Measurements from ENCODE around the gene LAMA3. TPM values are rescaled to one million over a fixed set of nuclear protein-coding genes. Genes with fewer than 3 reads are reported as not detected.

Gene LAMA3
- total RNA-seq, 1 donor from 2014 or later = 1.7 TPM

- DNase-seq (ENCODE audit: low spot score) = no peak
- Mint-ChIP-seq H3K36me3 (ENCODE audit: low read depth, unreplicated experiment) (peaks cover 4% of the 10 kb centered on the region), H3K4me1 (ENCODE audit: unreplicated experiment) (peaks cover 16% of the 10 kb centered on the region), H3K9me3 (ENCODE audit: unreplicated experiment) (no peaks in the 10 kb centered on the region), H3K27me3 (ENCODE audit: unreplicated experiment) (peaks cover 9% of the 10 kb centered on the region), H3K27ac (ENCODE audit: unreplicated experiment) (no peak overlapping the region), H3K4me3 (ENCODE audit: unreplicated experiment) (no peak overlapping the region)
- TF ChIP-seq CTCF (IDR thresholded peaks at IDR 0.05; ENCODE audit: unreplicated experiment) = no peak
Measured at GRCh38 chr18:23847321-23847986, 158.2 kb downstream of the LAMA3 start.

GRCh38 chr18:23849141-23849540, 159.9 kb downstream of the LAMA3 start:
- Mint-ChIP-seq H3K36me3 (ENCODE audit: low read depth, unreplicated experiment) (no peaks in the 10 kb centered on the region), H3K27me3 (ENCODE audit: unreplicated experiment) (peaks cover 9% of the 10 kb centered on the region), H3K4me3 (ENCODE audit: unreplicated experiment) (no peak overlapping the region), H3K9me3 (ENCODE audit: unreplicated experiment) (no peaks in the 10 kb centered on the region), H3K27ac (ENCODE audit: unreplicated experiment) (no peak overlapping the region), H3K4me1 (ENCODE audit: unreplicated experiment) (peaks cover 19% of the 10 kb centered on the region)
- no peak for TF ChIP-seq CTCF (IDR thresholded peaks at IDR 0.05; ENCODE audit: unreplicated experiment)
- DNase-seq (ENCODE audit: low spot score) = no peak

GRCh38 chr18:23850215-23850614, 161.0 kb downstream of the LAMA3 start:
- peaks cover 19% of the 10 kb centered on the region for H3K4me1 Mint-ChIP-seq (ENCODE audit: unreplicated experiment)
- TF ChIP-seq CTCF (IDR thresholded peaks at IDR 0.05; ENCODE audit: unreplicated experiment) = no peak
- no peaks in the 10 kb centered on the region for H3K36me3 Mint-ChIP-seq (ENCODE audit: low read depth, unreplicated experiment)
- DNase-seq (ENCODE audit: low spot score) = no peak
- H3K4me3 Mint-ChIP-seq (ENCODE audit: unreplicated experiment) = no peak overlapping the region
- no peaks in the 10 kb centered on the region for H3K9me3 Mint-ChIP-seq (ENCODE audit: unreplicated experiment)
- H3K27ac Mint-ChIP-seq (ENCODE audit: unreplicated experiment) = no peak overlapping the region
- H3K27me3 Mint-ChIP-seq (ENCODE audit: unreplicated experiment) = peaks cover 9% of the 10 kb centered on the region

GRCh38 chr18:23851470-23852002, 162.3 kb downstream of the LAMA3 start:
- Mint-ChIP-seq H3K27me3 (ENCODE audit: unreplicated experiment) (peaks cover 6% of the 10 kb centered on the region), H3K9me3 (ENCODE audit: unreplicated experiment) (no peaks in the 10 kb centered on the region), H3K4me3 (ENCODE audit: unreplicated experiment) (no peak overlapping the region), H3K27ac (ENCODE audit: unreplicated experiment) (no peak overlapping the region), H3K36me3 (ENCODE audit: low read depth, unreplicated experiment) (no peaks in the 10 kb centered on the region), H3K4me1 (ENCODE audit: unreplicated experiment) (peaks cover 22% of the 10 kb centered on the region)
- no peak for TF ChIP-seq CTCF (IDR thresholded peaks at IDR 0.05; ENCODE audit: unreplicated experiment)
- DNase-seq (ENCODE audit: low spot score) = no peak

- DNase-seq (ENCODE audit: low spot score) = no peak
- Mint-ChIP-seq H3K36me3 (ENCODE audit: low read depth, unreplicated experiment) (no peaks in the 10 kb centered on the region), H3K9me3 (ENCODE audit: unreplicated experiment) (no peaks in the 10 kb centered on the region), H3K4me3 (ENCODE audit: unreplicated experiment) (no peak overlapping the region), H3K4me1 (ENCODE audit: unreplicated experiment) (peaks cover 22% of the 10 kb centered on the region), H3K27ac (ENCODE audit: unreplicated experiment) (no peak overlapping the region), H3K27me3 (ENCODE audit: unreplicated experiment) (peaks cover 6% of the 10 kb centered on the region)
- TF ChIP-seq CTCF (IDR thresholded peaks at IDR 0.05; ENCODE audit: unreplicated experiment) = no peak
Measured at GRCh38 chr18:23852236-23853045, 163.2 kb downstream of the LAMA3 start.
